Liver (tissue), 3 donors: ENCODE measurements around the gene CATSPERB.

Experiments used
- CTCF ChIP-seq: fragments of 150-350 bp; IDR thresholded peaks from 2 replicates; pipeline ENCODE4 v1.5.1; 2017; ENCODE audit warnings: improper control_type of control experiment, low read depth, low read length; ENCODE audit not compliant: missing input control
- EGR1 ChIP-seq, 2 donors: IDR thresholded peaks; 2 replicates each; pipeline ENCODE4 v1.6.1; 2016 to 2018; ENCODE audit warnings: antibody characterized with exemption in 2 of 2, low read depth in 2 of 2
- GABPA ChIP-seq, 2 donors: IDR thresholded peaks in 1 of 2; conservative IDR thresholded peaks in 1 of 2; 2 replicates each; pipeline ENCODE4 v1.6.1; 2016; ENCODE audit warnings: antibody characterized with exemption in 2 of 2, mild to moderate bottlenecking in 1 of 2, moderate library complexity in 1 of 2
- MAX ChIP-seq: IDR thresholded peaks from 2 replicates; pipeline ENCODE4 v1.6.1; 2016; ENCODE audit warnings: antibody characterized with exemption
- RXRA ChIP-seq, 2 donors: IDR thresholded peaks; 2 replicates each; pipeline ENCODE4 v1.6.1; 2017 to 2018; ENCODE audit warnings: antibody characterized with exemption in 2 of 2, mild to moderate bottlenecking in 1 of 2
- SP1 ChIP-seq: IDR thresholded peaks from 2 replicates; pipeline ENCODE4 v1.6.1; 2018; ENCODE audit warnings: antibody characterized with exemption, mild to moderate bottlenecking
- TAF1 ChIP-seq: conservative IDR thresholded peaks from 2 replicates; pipeline ENCODE4 v1.6.1; 2016; ENCODE audit warnings: antibody characterized with exemption, mild to moderate bottlenecking
- YY1 ChIP-seq: IDR thresholded peaks from 2 replicates; pipeline ENCODE4 v1.6.1; 2016; ENCODE audit warnings: antibody characterized with exemption, mild to moderate bottlenecking
- TF ChIP-seq, protein P1 (sequence below): IDR thresholded peaks from 2 replicates; pipeline ENCODE4 v1.6.1; 2016; ENCODE audit warnings: antibody characterized with exemption, mild to moderate bottlenecking
- TF ChIP-seq, protein P2 (sequence below): IDR thresholded peaks from 2 replicates; pipeline ENCODE4 v1.6.1; 2016; ENCODE audit warnings: antibody characterized with exemption
- TF ChIP-seq, protein P3 (sequence below): IDR thresholded peaks from 2 replicates; pipeline ENCODE4 v1.6.1; 2016; ENCODE audit warnings: antibody characterized with exemption
- donor health status: healthy.
- donor health status: healthy.

- TF ChIP-seq, protein P1, sequence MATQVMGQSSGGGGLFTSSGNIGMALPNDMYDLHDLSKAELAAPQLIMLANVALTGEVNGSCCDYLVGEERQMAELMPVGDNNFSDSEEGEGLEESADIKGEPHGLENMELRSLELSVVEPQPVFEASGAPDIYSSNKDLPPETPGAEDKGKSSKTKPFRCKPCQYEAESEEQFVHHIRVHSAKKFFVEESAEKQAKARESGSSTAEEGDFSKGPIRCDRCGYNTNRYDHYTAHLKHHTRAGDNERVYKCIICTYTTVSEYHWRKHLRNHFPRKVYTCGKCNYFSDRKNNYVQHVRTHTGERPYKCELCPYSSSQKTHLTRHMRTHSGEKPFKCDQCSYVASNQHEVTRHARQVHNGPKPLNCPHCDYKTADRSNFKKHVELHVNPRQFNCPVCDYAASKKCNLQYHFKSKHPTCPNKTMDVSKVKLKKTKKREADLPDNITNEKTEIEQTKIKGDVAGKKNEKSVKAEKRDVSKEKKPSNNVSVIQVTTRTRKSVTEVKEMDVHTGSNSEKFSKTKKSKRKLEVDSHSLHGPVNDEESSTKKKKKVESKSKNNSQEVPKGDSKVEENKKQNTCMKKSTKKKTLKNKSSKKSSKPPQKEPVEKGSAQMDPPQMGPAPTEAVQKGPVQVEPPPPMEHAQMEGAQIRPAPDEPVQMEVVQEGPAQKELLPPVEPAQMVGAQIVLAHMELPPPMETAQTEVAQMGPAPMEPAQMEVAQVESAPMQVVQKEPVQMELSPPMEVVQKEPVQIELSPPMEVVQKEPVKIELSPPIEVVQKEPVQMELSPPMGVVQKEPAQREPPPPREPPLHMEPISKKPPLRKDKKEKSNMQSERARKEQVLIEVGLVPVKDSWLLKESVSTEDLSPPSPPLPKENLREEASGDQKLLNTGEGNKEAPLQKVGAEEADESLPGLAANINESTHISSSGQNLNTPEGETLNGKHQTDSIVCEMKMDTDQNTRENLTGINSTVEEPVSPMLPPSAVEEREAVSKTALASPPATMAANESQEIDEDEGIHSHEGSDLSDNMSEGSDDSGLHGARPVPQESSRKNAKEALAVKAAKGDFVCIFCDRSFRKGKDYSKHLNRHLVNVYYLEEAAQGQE, result no peak
- TF ChIP-seq YY1, result no peak
- TF ChIP-seq CTCF, result peak; percentile 55
- no peak for TF ChIP-seq RXRA (IDR thresholded peaks at IDR 0.05)
- no peak for TF ChIP-seq MAX
- TF ChIP-seq, protein P2, sequence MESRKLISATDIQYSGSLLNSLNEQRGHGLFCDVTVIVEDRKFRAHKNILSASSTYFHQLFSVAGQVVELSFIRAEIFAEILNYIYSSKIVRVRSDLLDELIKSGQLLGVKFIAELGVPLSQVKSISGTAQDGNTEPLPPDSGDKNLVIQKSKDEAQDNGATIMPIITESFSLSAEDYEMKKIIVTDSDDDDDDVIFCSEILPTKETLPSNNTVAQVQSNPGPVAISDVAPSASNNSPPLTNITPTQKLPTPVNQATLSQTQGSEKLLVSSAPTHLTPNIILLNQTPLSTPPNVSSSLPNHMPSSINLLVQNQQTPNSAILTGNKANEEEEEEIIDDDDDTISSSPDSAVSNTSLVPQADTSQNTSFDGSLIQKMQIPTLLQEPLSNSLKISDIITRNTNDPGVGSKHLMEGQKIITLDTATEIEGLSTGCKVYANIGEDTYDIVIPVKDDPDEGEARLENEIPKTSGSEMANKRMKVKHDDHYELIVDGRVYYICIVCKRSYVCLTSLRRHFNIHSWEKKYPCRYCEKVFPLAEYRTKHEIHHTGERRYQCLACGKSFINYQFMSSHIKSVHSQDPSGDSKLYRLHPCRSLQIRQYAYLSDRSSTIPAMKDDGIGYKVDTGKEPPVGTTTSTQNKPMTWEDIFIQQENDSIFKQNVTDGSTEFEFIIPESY, result no peak
- no peak for TF ChIP-seq GABPA (IDR thresholded peaks at IDR 0.05 in 1 of 2, conservative IDR thresholded peaks at IDR 0.05 in 1 of 2)
- TF ChIP-seq, protein P3, sequence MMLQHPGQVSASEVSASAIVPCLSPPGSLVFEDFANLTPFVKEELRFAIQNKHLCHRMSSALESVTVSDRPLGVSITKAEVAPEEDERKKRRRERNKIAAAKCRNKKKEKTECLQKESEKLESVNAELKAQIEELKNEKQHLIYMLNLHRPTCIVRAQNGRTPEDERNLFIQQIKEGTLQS, result no peak
- TF ChIP-seq EGR1 (IDR thresholded peaks at IDR 0.05; ENCODE audit: low read depth in 2 of 2), result no peak
- no peak for TF ChIP-seq SP1
- no peak for TF ChIP-seq TAF1
Observed at GRCh38 chr14:91649930-91650329, 82.0 kb downstream of the CATSPERB start.
